ENCODE results near the gene G6PC3.

DNA sequence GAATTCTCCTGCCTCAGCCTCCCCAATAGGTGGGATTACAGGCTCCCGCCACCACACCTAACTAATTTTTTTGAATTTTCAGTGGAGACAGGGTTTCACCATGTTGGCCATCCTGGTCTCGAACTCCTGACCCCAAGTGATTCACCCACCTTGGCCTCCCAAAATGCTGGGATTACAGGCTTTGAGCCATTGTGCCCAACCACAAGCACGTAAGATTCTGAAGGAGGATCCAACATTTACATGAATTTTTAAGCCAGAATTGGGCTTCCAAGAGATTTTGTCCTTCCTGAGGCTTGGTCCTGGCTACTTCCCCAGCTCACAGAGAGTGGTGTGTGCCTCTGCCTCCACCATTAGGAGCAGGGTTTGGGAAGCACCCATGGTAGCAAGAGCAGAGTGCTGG is 11.1 kb downstream of the G6PC3 start:
- TF ChIP-seq, protein P1, sequence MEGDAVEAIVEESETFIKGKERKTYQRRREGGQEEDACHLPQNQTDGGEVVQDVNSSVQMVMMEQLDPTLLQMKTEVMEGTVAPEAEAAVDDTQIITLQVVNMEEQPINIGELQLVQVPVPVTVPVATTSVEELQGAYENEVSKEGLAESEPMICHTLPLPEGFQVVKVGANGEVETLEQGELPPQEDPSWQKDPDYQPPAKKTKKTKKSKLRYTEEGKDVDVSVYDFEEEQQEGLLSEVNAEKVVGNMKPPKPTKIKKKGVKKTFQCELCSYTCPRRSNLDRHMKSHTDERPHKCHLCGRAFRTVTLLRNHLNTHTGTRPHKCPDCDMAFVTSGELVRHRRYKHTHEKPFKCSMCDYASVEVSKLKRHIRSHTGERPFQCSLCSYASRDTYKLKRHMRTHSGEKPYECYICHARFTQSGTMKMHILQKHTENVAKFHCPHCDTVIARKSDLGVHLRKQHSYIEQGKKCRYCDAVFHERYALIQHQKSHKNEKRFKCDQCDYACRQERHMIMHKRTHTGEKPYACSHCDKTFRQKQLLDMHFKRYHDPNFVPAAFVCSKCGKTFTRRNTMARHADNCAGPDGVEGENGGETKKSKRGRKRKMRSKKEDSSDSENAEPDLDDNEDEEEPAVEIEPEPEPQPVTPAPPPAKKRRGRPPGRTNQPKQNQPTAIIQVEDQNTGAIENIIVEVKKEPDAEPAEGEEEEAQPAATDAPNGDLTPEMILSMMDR (IDR thresholded peaks at IDR 0.05) = no peak
- TF ChIP-seq RFX5 (IDR thresholded peaks at IDR 0.05; ENCODE audit: low read length) = no peak
- no peak for TF ChIP-seq EZH2phosphoT487 (IDR thresholded peaks at IDR 0.05; ENCODE audit: borderline replicate concordance, low read depth)
- TF ChIP-seq, protein P2, sequence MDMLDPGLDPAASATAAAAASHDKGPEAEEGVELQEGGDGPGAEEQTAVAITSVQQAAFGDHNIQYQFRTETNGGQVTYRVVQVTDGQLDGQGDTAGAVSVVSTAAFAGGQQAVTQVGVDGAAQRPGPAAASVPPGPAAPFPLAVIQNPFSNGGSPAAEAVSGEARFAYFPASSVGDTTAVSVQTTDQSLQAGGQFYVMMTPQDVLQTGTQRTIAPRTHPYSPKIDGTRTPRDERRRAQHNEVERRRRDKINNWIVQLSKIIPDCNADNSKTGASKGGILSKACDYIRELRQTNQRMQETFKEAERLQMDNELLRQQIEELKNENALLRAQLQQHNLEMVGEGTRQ (IDR thresholded peaks at IDR 0.05; ENCODE audit: borderline replicate concordance, low read depth, low read length) = no peak
- TF ChIP-seq SIN3A (IDR thresholded peaks at IDR 0.05; ENCODE audit: borderline replicate concordance, low read depth, low read length) = no peak
- TF ChIP-seq NFIC (IDR thresholded peaks at IDR 0.05; ENCODE audit: borderline replicate concordance) = no peak
- TF ChIP-seq NRF1 (IDR thresholded peaks at IDR 0.05; ENCODE audit: low read depth, low read length) = no peak
- TF ChIP-seq EP300 (IDR thresholded peaks at IDR 0.05; ENCODE audit: borderline replicate concordance in 1 of 2, low read depth in 1 of 2, low read length in 1 of 2) = no peak
- TF ChIP-seq, protein P3, sequence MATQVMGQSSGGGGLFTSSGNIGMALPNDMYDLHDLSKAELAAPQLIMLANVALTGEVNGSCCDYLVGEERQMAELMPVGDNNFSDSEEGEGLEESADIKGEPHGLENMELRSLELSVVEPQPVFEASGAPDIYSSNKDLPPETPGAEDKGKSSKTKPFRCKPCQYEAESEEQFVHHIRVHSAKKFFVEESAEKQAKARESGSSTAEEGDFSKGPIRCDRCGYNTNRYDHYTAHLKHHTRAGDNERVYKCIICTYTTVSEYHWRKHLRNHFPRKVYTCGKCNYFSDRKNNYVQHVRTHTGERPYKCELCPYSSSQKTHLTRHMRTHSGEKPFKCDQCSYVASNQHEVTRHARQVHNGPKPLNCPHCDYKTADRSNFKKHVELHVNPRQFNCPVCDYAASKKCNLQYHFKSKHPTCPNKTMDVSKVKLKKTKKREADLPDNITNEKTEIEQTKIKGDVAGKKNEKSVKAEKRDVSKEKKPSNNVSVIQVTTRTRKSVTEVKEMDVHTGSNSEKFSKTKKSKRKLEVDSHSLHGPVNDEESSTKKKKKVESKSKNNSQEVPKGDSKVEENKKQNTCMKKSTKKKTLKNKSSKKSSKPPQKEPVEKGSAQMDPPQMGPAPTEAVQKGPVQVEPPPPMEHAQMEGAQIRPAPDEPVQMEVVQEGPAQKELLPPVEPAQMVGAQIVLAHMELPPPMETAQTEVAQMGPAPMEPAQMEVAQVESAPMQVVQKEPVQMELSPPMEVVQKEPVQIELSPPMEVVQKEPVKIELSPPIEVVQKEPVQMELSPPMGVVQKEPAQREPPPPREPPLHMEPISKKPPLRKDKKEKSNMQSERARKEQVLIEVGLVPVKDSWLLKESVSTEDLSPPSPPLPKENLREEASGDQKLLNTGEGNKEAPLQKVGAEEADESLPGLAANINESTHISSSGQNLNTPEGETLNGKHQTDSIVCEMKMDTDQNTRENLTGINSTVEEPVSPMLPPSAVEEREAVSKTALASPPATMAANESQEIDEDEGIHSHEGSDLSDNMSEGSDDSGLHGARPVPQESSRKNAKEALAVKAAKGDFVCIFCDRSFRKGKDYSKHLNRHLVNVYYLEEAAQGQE (IDR thresholded peaks at IDR 0.05; ENCODE audit: low read depth, low read length) = no peak
- no peak for TF ChIP-seq MXI1 (IDR thresholded peaks at IDR 0.05; ENCODE audit: low read depth, low read length)
- no peak for TF ChIP-seq TAF1 (IDR thresholded peaks at IDR 0.05; ENCODE audit: borderline replicate concordance, low read depth, low read length)
- TF ChIP-seq, protein P4, sequence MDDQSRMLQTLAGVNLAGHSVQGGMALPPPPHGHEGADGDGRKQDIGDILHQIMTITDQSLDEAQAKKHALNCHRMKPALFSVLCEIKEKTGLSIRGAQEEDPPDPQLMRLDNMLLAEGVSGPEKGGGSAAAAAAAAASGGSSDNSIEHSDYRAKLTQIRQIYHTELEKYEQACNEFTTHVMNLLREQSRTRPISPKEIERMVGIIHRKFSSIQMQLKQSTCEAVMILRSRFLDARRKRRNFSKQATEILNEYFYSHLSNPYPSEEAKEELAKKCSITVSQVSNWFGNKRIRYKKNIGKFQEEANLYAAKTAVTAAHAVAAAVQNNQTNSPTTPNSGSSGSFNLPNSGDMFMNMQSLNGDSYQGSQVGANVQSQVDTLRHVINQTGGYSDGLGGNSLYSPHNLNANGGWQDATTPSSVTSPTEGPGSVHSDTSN (IDR thresholded peaks at IDR 0.05) = no peak
